Gastroesophageal sphincter (tissue), 4 donors: Measurements from ENCODE around the gene SLC17A3. TPM values are rescaled to one million over a fixed set of nuclear protein-coding genes. Genes with fewer than 3 reads are reported as not detected.

Source experiments
- ATAC-seq: fragments of 150-250 bp; one replicate; pipeline ENCODE4 v1.9.1; 2016; ENCODE audit warnings: mild to moderate bottlenecking, moderate library complexity
- H3K27ac ChIP-seq, 4 donors: fragments of 200-600 bp; sonication (generic) in 3 of 4; 1 replicate in 3 of 4; 2 replicates in 1 of 4; pipeline ENCODE4 v1.5.1; 2016 to 2019
- H3K27me3 ChIP-seq: fragments of 200-600 bp; sonication (generic); one replicate; pipeline ENCODE4 v1.5.1; 2019
- H3K36me3 ChIP-seq, 2 donors: fragments of 200-600 bp; sonication (generic); one replicate each; pipeline ENCODE4 v1.5.1; 2019; ENCODE audit warnings: control low read depth in 1 of 2
- H3K4me1 ChIP-seq, 3 donors: fragments of 200-600 bp; sonication (generic); 1 replicate in 2 of 3; 2 replicates in 1 of 3; pipeline ENCODE4 v1.5.1; 2016 to 2019; ENCODE audit warnings: control low read depth in 2 of 3
- H3K4me3 ChIP-seq, 2 donors: fragments of 200-600 bp; sonication (generic); one replicate each; pipeline ENCODE4 v1.5.1; 2019; ENCODE audit warnings: mild to moderate bottlenecking in 1 of 2, moderate library complexity in 1 of 2
- H3K9me3 ChIP-seq, 3 donors: fragments of 200-600 bp; sonication (generic); one replicate each; pipeline ENCODE4 v1.5.1; 2017 to 2019; ENCODE audit warnings: control low read depth in 2 of 3
- CTCF ChIP-seq, 4 experiments: fragments of 200-600 bp in 2 of 4; fragments of 450-650 bp in 2 of 4; sonication (generic) in 1 of 4; IDR thresholded peaks; one replicate each; pipeline ENCODE4 v1.5.1; 2017 to 2019; ENCODE audit warnings: antibody characterized with exemption in 4 of 4, mild to moderate bottlenecking in 2 of 4, moderate library complexity in 2 of 4
- EP300 ChIP-seq: sonication (generic); formaldehyde crosslinking; IDR thresholded peaks from one replicate; pipeline ENCODE4 v1.6.1; 2017; ENCODE audit warnings: antibody characterized with exemption, mild to moderate bottlenecking
- POLR2A ChIP-seq, 2 donors: fragments of 450-650 bp; IDR thresholded peaks; one replicate each; pipeline ENCODE4 v1.6.1; 2017; ENCODE audit warnings: antibody characterized with exemption in 2 of 2, mild to moderate bottlenecking in 2 of 2, moderate library complexity in 1 of 2
- POLR2AphosphoS5 ChIP-seq: sonication (generic); formaldehyde crosslinking; IDR thresholded peaks from one replicate; pipeline ENCODE4 v1.6.1; 2017; ENCODE audit warnings: antibody characterized with exemption
- WGBS, 2 donors: methylation state at CpG; one replicate each; pipeline ENCODE4 v1.1.5; 2018; ENCODE audit warnings: low coverage in 1 of 2; 5-methylcytosine and 5-hydroxymethylcytosine counted together
- total RNA-seq, 4 donors: library from RNA; depleted of rRNA; stranded (reverse); fragments of >200 nt; gene quantifications; one replicate each; pipeline ENCODE4 v1.1.0, GENCODE V29; 2016

The SLC17A3 gene
- total RNA-seq, 4 donors from 2014 or later = not detected

GRCh38 chr6:25862199-25862598 is 11.8 kb downstream of the SLC17A3 start:
- peaks cover 8% of the 10 kb centered on the region for H3K27me3 ChIP-seq
- no peaks in the 10 kb centered on the region for H3K9me3 ChIP-seq
- WGBS, 2 donors = 72 to 95% methylated on average over 4 of the region's 4 CpGs
- H3K4me1 ChIP-seq = no peaks in the 10 kb centered on the region
- H3K27ac ChIP-seq = no peak overlapping the region
- no peaks in the 10 kb centered on the region for H3K36me3 ChIP-seq
- ATAC-seq = no peak
- H3K4me3 ChIP-seq = no peak overlapping the region
- no peak for TF ChIP-seq CTCF (IDR thresholded peaks at IDR 0.05)
- no peak for TF ChIP-seq POLR2A (IDR thresholded peaks at IDR 0.05)
- no peak for TF ChIP-seq POLR2AphosphoS5
- no peak for TF ChIP-seq EP300

GRCh38 chr6:25852756-25853155 is 21.3 kb downstream of the SLC17A3 start:
- H3K27ac ChIP-seq = no peak overlapping the region
- H3K36me3 ChIP-seq = no peaks in the 10 kb centered on the region
- no peaks in the 10 kb centered on the region for H3K27me3 ChIP-seq
- no peaks in the 10 kb centered on the region for H3K9me3 ChIP-seq
- H3K4me3 ChIP-seq = no peak overlapping the region
- TF ChIP-seq CTCF (IDR thresholded peaks at IDR 0.05) = no peak
- no peak for TF ChIP-seq POLR2A (IDR thresholded peaks at IDR 0.05)
- no peak for TF ChIP-seq POLR2AphosphoS5
- no peak for TF ChIP-seq EP300
- ATAC-seq = no peak
- no peaks in the 10 kb centered on the region for H3K4me1 ChIP-seq

GRCh38 chr6:25851961-25852360 is 22.1 kb downstream of the SLC17A3 start:
- H3K27ac ChIP-seq = no peak overlapping the region
- no peaks in the 10 kb centered on the region for H3K9me3 ChIP-seq
- H3K4me3 ChIP-seq = no peak overlapping the region
- WGBS, 2 donors = 68 to 85% methylated on average over 2 of the region's 2 CpGs
- no peak for TF ChIP-seq EP300
- TF ChIP-seq POLR2AphosphoS5 = no peak
- no peak for TF ChIP-seq POLR2A (IDR thresholded peaks at IDR 0.05)
- TF ChIP-seq CTCF (IDR thresholded peaks at IDR 0.05) = no peak
- no peak for ATAC-seq
- H3K27me3 ChIP-seq = no peaks in the 10 kb centered on the region
- H3K36me3 ChIP-seq = no peaks in the 10 kb centered on the region
- no peaks in the 10 kb centered on the region for H3K4me1 ChIP-seq

- TF ChIP-seq EP300 = no peak
- no peak for TF ChIP-seq POLR2A (IDR thresholded peaks at IDR 0.05)
- TF ChIP-seq POLR2AphosphoS5 = no peak
- TF ChIP-seq CTCF (IDR thresholded peaks at IDR 0.05) = no peak
- Histone ChIP-seq H3K27ac (no peak overlapping the region), H3K36me3 (no peaks in the 10 kb centered on the region), H3K4me1 (no peaks in the 10 kb centered on the region), H3K4me3 (no peak overlapping the region), H3K9me3 (no peaks in the 10 kb centered on the region), H3K27me3 (no peaks in the 10 kb centered on the region)
- no peak for ATAC-seq
- WGBS, 2 donors = 57 to 70% methylated on average over 2 of the region's 2 CpGs
These were observed 29.5 kb downstream of the SLC17A3 start for GRCh38 chr6:25844518-25844917.

- H3K4me1 ChIP-seq = no peaks in the 10 kb centered on the region
- H3K27ac ChIP-seq = no peak overlapping the region
- H3K4me3 ChIP-seq = no peak overlapping the region
- no peaks in the 10 kb centered on the region for H3K27me3 ChIP-seq
- H3K9me3 ChIP-seq = no peaks in the 10 kb centered on the region
- WGBS, 2 donors = 86 to 88% methylated on average over 1 of the region's 1 CpG
- TF ChIP-seq CTCF (IDR thresholded peaks at IDR 0.05) (no peak), EP300 (no peak), POLR2A (IDR thresholded peaks at IDR 0.05) (no peak), POLR2AphosphoS5 (no peak)
- ATAC-seq = no peak
- no peaks in the 10 kb centered on the region for H3K36me3 ChIP-seq
These were observed 31.5 kb downstream of the SLC17A3 start for GRCh38 chr6:25842526-25842925.
